Endothelial cell (in vitro differentiated cells): ENCODE results near the gene AGK. TPM values are rescaled to one million over a fixed set of nuclear protein-coding genes. Genes with fewer than 3 reads are reported as not detected.

Source experiments
- DNase-seq: peaks from one replicate; pipeline ENCODE4 v3.0.0; 2021; ENCODE audit warnings: low spot score
- H3K27ac Mint-ChIP-seq: one replicate; pipeline ENCODE4 v1.8.0; 2021; ENCODE audit warnings: mixed read lengths, inconsistent platforms; ENCODE audit not compliant: unreplicated experiment
- H3K27me3 Mint-ChIP-seq: one replicate; pipeline ENCODE4 v1.8.0; 2021; ENCODE audit warnings: mild to moderate bottlenecking, moderate library complexity, mixed read lengths, inconsistent platforms; ENCODE audit not compliant: unreplicated experiment
- H3K36me3 Mint-ChIP-seq: one replicate; pipeline ENCODE4 v1.8.0; 2021; ENCODE audit warnings: mild to moderate bottlenecking, low read depth, mixed read lengths, inconsistent platforms; ENCODE audit not compliant: unreplicated experiment
- H3K4me1 Mint-ChIP-seq: one replicate; pipeline ENCODE4 v1.8.0; 2021; ENCODE audit warnings: mild to moderate bottlenecking, mixed read lengths, inconsistent platforms; ENCODE audit not compliant: unreplicated experiment
- H3K4me3 Mint-ChIP-seq: one replicate; pipeline ENCODE4 v1.8.0; 2021; ENCODE audit warnings: mild to moderate bottlenecking, mixed read lengths, inconsistent platforms; ENCODE audit not compliant: unreplicated experiment
- H3K9me3 Mint-ChIP-seq: one replicate; pipeline ENCODE4 v1.8.0; 2021; ENCODE audit warnings: mixed read lengths, inconsistent platforms; ENCODE audit not compliant: unreplicated experiment
- total RNA-seq: library from RNA; stranded (reverse); fragmentation: NEBNext Ultra II Directional; extraction: Animal tissue kit (Norgen Biotek cat#: 25700); gene quantifications from one replicate; pipeline ENCODE4 v1.2.1, GENCODE V29; 2021; ENCODE audit not compliant: unreplicated experiment
- TF ChIP-seq, protein P1 (sequence below): fragments of 200-600 bp; sonication (generic); IDR thresholded peaks from one replicate; pipeline ENCODE4 v1.5.0; 2021; ENCODE audit warnings: antibody characterized with exemption; ENCODE audit not compliant: unreplicated experiment

The AGK gene
- total RNA-seq, 1 donor from 2014 or later, result 32.0 TPM

DNA sequence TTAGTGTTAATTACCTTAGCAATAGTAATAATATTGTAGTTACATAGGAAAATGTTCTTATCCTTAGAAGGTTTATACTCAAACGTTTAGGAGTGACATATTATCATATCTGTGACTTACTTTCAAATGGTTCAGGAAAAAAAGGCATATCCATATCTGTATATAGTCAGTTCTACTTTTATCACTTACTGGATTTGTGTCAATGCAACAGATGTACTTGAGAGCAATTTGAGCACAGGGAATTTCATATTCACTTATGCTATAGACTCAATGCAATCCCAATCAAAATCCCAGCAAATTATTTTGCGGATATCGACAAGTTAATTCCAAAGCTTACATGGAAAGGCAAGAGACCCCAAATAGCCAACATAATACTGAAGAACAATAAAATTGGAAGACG, 140.8 kb downstream of the AGK start:
- Mint-ChIP-seq H3K4me3 (no peak overlapping the region), H3K27me3 (peaks cover 3% of the 10 kb centered on the region), H3K9me3 (no peaks in the 10 kb centered on the region), H3K36me3 (peaks cover 7% of the 10 kb centered on the region), H3K4me1 (peaks cover 43% of the 10 kb centered on the region), H3K27ac (no peak overlapping the region)
- no peak for DNase-seq
- TF ChIP-seq, protein P1, sequence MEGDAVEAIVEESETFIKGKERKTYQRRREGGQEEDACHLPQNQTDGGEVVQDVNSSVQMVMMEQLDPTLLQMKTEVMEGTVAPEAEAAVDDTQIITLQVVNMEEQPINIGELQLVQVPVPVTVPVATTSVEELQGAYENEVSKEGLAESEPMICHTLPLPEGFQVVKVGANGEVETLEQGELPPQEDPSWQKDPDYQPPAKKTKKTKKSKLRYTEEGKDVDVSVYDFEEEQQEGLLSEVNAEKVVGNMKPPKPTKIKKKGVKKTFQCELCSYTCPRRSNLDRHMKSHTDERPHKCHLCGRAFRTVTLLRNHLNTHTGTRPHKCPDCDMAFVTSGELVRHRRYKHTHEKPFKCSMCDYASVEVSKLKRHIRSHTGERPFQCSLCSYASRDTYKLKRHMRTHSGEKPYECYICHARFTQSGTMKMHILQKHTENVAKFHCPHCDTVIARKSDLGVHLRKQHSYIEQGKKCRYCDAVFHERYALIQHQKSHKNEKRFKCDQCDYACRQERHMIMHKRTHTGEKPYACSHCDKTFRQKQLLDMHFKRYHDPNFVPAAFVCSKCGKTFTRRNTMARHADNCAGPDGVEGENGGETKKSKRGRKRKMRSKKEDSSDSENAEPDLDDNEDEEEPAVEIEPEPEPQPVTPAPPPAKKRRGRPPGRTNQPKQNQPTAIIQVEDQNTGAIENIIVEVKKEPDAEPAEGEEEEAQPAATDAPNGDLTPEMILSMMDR, result no peak

DNA sequence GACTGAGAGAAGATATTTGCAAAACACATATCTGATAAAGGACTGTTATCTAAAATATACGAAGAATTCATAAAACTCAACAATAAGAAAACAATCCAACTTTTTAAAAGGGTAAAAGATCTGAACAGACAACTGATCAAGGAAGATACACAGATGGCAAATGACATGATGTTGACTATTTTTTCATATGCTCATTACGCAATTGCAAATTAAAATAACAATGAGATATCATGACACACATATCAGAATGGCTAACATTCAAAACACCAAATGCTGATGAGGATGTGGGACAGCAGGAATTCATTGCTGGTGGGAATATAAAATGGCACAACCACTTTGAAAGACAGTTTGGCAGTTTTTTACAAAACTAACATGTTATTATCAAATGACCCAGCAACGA, 141.9 kb downstream of the AGK start:
- Mint-ChIP-seq H3K4me3 (no peak overlapping the region), H3K36me3 (peaks cover 4% of the 10 kb centered on the region), H3K27ac (no peak overlapping the region), H3K4me1 (peaks cover 50% of the 10 kb centered on the region), H3K27me3 (peaks cover 3% of the 10 kb centered on the region), H3K9me3 (no peaks in the 10 kb centered on the region)
- TF ChIP-seq, protein P1, result no peak
- no peak for DNase-seq

DNA sequence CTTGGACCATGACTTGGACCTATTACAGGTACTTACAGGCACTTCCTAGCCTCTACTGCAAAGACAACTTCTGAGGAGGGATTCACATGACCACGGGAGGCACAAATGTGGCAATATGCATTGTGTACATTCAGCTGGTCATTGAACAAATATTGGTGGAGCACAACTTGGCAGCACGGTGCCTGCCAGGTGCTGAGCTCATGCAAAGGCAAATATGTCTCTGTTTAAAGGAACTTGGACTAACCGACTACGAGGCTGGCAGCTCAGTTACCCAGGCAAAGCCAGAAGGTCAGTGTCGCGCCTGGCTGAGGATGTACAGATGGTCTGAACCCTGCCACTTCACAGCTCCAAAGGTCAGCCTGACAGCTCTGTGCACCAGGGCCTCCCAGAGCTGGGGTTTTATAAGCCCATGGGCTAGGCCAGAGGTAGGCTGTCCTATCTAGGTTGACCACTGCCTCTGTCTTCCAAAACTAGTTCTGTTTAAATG, 144.6 kb downstream of the AGK start:
- Mint-ChIP-seq H3K4me1 (peaks cover 67% of the 10 kb centered on the region), H3K4me3 (peak overlapping the region; percentile 54), H3K27me3 (peaks cover 9% of the 10 kb centered on the region), H3K36me3 (peaks cover 8% of the 10 kb centered on the region), H3K27ac (peak overlapping the region; percentile 84), H3K9me3 (no peaks in the 10 kb centered on the region)
- no peak for DNase-seq
- TF ChIP-seq, protein P1, result no peak

DNA sequence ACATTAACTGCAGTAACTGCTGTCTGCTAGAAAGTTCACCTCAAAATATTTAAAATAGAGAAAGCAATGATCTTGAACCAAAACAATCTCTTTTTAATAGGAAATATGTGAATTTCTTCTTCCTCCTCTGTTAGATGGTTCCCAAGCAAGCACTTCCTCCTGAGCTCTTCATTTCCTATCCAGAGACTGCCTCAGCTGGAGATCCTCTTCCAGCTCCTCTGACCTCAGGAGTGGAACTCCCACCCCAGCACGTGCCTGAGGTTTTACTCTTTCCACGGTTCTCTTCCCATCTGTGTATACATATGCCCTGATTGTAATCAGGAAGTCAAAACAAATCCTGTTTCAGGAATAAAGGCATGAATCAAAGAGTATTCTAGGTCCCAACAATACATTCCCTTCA, 145.1 kb downstream of the AGK start:
- Mint-ChIP-seq H3K9me3 (no peaks in the 10 kb centered on the region), H3K4me1 (peaks cover 69% of the 10 kb centered on the region), H3K27me3 (peaks cover 9% of the 10 kb centered on the region), H3K27ac (peak overlapping the region; percentile 84), H3K36me3 (peaks cover 8% of the 10 kb centered on the region), H3K4me3 (no peak overlapping the region)
- no peak for DNase-seq
- TF ChIP-seq, protein P1, result no peak

DNA sequence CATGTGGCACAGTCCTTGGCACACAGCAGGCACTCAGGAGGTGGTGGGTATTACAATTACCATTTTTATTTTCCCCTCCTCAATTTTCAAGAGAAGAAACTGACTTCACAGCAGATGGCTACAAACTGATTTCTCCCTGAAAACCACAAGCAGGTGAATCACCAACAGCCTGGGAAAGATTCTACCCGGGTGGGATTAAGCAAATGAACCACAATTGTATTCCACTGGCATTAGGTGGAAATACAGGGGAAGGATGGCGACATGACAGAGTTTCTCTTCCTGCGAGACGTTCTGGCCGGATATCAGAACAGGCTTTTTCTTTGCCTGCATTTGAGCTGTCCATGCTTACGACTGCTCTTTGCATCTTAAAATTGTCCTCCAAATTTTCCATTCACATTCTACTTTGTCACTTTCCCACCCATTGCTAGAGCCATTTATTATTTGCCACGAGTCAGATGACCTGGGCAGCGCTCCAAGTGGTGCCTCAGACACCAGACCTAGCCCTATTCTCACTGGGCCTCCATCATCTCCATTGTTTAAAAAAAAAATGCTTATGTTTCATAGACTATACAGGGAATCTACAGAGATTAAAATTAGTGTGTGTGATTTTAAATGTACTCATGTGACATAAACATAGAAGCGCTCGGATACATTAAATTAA, 146.1 kb downstream of the AGK start:
- Mint-ChIP-seq H3K27ac (peak overlapping the region; percentile 74), H3K9me3 (no peaks in the 10 kb centered on the region), H3K27me3 (peaks cover 9% of the 10 kb centered on the region), H3K4me1 (peaks cover 70% of the 10 kb centered on the region), H3K4me3 (no peak overlapping the region), H3K36me3 (peaks cover 8% of the 10 kb centered on the region)
- TF ChIP-seq, protein P1, result no peak
- no peak for DNase-seq
